Prostate gland (tissue), 2 donors: Measurements from ENCODE around the gene ADM5.

Experiments used
- POLR2A ChIP-seq: fragments of 450-650 bp; IDR thresholded peaks from one replicate; pipeline ENCODE4 v1.6.1; 2016; ENCODE audit warnings: antibody characterized with exemption, mild to moderate bottlenecking
- POLR2AphosphoS5 ChIP-seq: sonication (generic); formaldehyde crosslinking; IDR thresholded peaks from one replicate; pipeline ENCODE4 v1.6.1; 2017; ENCODE audit warnings: antibody characterized with exemption
- TF ChIP-seq, protein P1 (sequence below), 4 experiments: fragments of 200-600 bp in 2 of 4; fragments of 450-650 bp in 2 of 4; sonication (generic) in 2 of 4; IDR thresholded peaks; 1 replicate in 3 of 4; 2 replicates in 1 of 4; pipeline ENCODE4 v1.5.1; 2016 to 2019; ENCODE audit warnings: antibody characterized with exemption in 4 of 4, mild to moderate bottlenecking in 2 of 4, moderate library complexity in 2 of 4

DNA sequence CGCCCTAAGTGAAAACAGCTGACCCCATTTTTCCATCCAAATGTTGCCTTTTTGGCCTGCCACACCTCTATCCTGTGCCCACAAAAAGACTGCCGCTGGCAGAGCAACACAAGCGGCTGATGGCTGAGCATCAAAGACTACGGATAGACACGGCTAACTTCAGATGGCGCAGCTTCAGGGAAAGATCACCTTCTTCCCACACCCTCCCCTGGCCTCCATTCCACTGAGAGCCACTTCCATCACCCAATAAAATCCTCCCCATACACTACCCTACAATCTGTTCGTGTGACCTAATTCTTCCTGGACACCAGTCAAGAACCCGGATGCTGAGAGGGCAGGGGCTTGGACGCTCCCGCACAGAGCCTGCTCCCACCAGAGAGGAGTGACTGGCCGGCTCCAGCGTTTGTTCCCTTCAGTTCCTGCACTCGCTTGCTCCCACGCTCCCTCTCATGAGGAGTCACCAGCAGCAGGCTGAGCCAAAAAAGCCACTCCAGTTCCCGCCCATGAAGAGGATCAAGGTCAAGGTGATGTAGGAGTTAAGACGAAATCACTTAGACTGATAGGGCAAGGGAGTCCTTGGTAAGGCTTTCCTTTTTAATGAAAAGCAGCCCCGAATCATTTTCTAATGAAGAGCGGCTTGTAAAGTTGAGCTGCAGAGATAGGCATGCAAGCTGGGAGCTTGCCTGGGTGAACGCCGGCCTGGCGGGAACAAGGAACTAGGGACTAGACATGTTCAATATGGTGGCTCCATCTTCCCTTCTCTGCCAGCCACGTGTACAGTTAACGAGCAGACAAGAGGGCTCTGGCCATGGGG is 38.0 kb downstream of the ADM5 start:
- TF ChIP-seq, protein P1, sequence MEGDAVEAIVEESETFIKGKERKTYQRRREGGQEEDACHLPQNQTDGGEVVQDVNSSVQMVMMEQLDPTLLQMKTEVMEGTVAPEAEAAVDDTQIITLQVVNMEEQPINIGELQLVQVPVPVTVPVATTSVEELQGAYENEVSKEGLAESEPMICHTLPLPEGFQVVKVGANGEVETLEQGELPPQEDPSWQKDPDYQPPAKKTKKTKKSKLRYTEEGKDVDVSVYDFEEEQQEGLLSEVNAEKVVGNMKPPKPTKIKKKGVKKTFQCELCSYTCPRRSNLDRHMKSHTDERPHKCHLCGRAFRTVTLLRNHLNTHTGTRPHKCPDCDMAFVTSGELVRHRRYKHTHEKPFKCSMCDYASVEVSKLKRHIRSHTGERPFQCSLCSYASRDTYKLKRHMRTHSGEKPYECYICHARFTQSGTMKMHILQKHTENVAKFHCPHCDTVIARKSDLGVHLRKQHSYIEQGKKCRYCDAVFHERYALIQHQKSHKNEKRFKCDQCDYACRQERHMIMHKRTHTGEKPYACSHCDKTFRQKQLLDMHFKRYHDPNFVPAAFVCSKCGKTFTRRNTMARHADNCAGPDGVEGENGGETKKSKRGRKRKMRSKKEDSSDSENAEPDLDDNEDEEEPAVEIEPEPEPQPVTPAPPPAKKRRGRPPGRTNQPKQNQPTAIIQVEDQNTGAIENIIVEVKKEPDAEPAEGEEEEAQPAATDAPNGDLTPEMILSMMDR (IDR thresholded peaks at IDR 0.05) = no peak
- TF ChIP-seq POLR2A = no peak
- no peak for TF ChIP-seq POLR2AphosphoS5
